BJ (cell line): ENCODE measurements around the gene SETD3. TPM values are rescaled to one million over a fixed set of nuclear protein-coding genes. Genes with fewer than 3 reads are reported as not detected.

Experiments used
- CTCF ChIA-PET: fragments of 350-600 bp; formaldehyde crosslinking; extraction: SDS; loops from one replicate; lab custom pipeline; 2021; ENCODE audit warnings: antibody characterized with exemption, inconsistent platforms; lab: Yijun Ruan, JAX
- POLR2A ChIA-PET: fragments of 300-600 bp; sonication (Branson Sonifier 250); formaldehyde crosslinking; extraction: SDS; loops from one replicate; lab custom pipeline; 2021; ENCODE audit warnings: antibody characterized with exemption; lab: Charles Lee
- DNase-seq: peaks from one replicate; pipeline ENCODE4 v3.0.0-alpha.2; 2011; ENCODE audit warnings: low read depth
- H3K27me3 ChIP-seq: 2 replicates; pipeline ENCODE4 v1.6.0; 2011; ENCODE audit warnings: low read length; ENCODE audit not compliant: control insufficient read depth, insufficient read depth
- H3K36me3 ChIP-seq: 2 replicates; pipeline ENCODE4 v1.5.1; 2011; ENCODE audit warnings: low read length; ENCODE audit not compliant: control insufficient read depth, insufficient read depth
- H3K4me3 ChIP-seq: 2 replicates; pipeline ENCODE4 v1.5.1; 2011; ENCODE audit warnings: low read depth, mild to moderate bottlenecking, control low read depth, low read length
- CTCF ChIP-seq: IDR thresholded peaks from 2 replicates; pipeline ENCODE4 v1.5.1; 2011; ENCODE audit warnings: low read depth, mild to moderate bottlenecking, control low read depth, inconsistent platforms, low read length, moderate library complexity; ENCODE audit not compliant: insufficient read depth
- polyA plus RNA-seq: library from polyadenylated mRNA; depleted of rRNA; stranded (reverse); fragments of >200 nt; gene quantifications from 2 replicates; pipeline ENCODE4 v1.2.3, GENCODE V29; 2011

Gene SETD3
- polyA plus RNA-seq, 1 experiment: 20.2 TPM

- CTCF ChIA-PET: no interaction called here
Measured at GRCh38 chr14:99463974-99464373, 16.7 kb downstream of the SETD3 start.

GRCh38 chr14:99462210-99462609 lies 18.4 kb downstream of the SETD3 start:
- H3K27me3 ChIP-seq: no peaks in the 10 kb centered on the region
- DNase-seq: no peak
- POLR2A ChIA-PET: no interaction called here
- CTCF ChIA-PET: interaction anchor here (1.0 to 1.5 kb wide), 2 partner anchors 11 to 72 kb away, joined by 3 read pairs; no protein-coding TSS in a partner anchor
- peaks cover 7% of the 10 kb centered on the region for H3K36me3 ChIP-seq
- no peak for TF ChIP-seq CTCF
- H3K4me3 ChIP-seq: no peak overlapping the region

More at GRCh38 chr14:99463974-99464373, 16.7 kb downstream of the SETD3 start:
- no peaks in the 10 kb centered on the region for H3K27me3 ChIP-seq
- no peak overlapping the region for H3K4me3 ChIP-seq
- TF ChIP-seq CTCF: no peak
- DNase-seq: no peak
- H3K36me3 ChIP-seq: peaks cover 7% of the 10 kb centered on the region
- POLR2A ChIA-PET: no interaction called here

DNA sequence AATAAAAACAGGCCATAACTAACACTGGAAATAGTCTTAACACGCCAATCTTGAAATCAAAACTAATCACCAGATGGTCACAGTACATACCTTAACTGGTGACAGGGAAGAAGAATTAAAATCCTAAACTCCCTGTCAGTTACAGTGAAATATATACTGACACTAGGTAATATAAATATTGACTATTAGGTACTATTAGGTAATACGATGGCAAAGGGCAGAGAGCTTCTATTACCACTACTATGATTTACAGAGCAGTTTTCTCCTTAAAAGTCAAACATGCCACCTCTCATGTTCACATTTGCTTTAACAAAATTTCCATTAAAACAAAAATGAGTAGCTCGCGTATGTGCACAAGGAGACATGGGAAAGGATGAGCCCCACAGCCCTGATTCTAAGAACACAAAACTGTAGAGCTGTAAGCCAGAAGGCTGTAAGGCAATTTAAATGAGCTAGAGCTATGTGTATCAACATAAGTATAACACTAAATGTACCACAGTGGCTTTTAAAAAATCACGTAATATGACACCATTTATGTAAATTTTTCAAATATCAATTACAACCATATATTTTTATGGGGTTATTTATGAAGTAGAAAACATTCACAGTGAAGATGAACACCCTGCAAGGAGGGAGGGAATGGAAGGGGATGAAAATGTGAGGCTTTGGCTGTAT lies 19.1 kb downstream of the SETD3 start:
- POLR2A ChIA-PET: interaction anchor here (0.6 kb wide), 1 partner anchor 361 kb away, joined by 4 read pairs; no protein-coding TSS in a partner anchor
- CTCF ChIA-PET: interaction anchor here (1.0 to 1.5 kb wide), 2 partner anchors 10 to 71 kb away, joined by 3 read pairs; no protein-coding TSS in a partner anchor
- no peak for TF ChIP-seq CTCF
- Histone ChIP-seq H3K36me3 (peaks cover 7% of the 10 kb centered on the region), H3K27me3 (no peaks in the 10 kb centered on the region), H3K4me3 (no peak overlapping the region)
- DNase-seq: no peak

- Histone ChIP-seq H3K27me3 (no peaks in the 10 kb centered on the region), H3K4me3 (no peak overlapping the region), H3K36me3 (peaks cover 7% of the 10 kb centered on the region)
- ChIA-PET CTCF (no interaction called here), POLR2A (no interaction called here)
- TF ChIP-seq CTCF: no peak
- DNase-seq: no peak
Measured at GRCh38 chr14:99460793-99461192, 19.9 kb downstream of the SETD3 start.

GRCh38 chr14:99459481-99460100 lies 21.1 kb downstream of the SETD3 start:
- POLR2A ChIA-PET: no interaction called here
- H3K27me3 ChIP-seq: no peaks in the 10 kb centered on the region
- no peak for DNase-seq
- no peak for TF ChIP-seq CTCF
- no peak overlapping the region for H3K4me3 ChIP-seq
- H3K36me3 ChIP-seq: peaks cover 4% of the 10 kb centered on the region
- CTCF ChIA-PET: interaction anchor here (0.6 to 1.1 kb wide), 5 partner anchors 11 to 131 kb away, joined by 3 to 5 read pairs (median 3); no protein-coding TSS in a partner anchor
